ENCODE data around the gene ZHX3. TPM values are rescaled to one million over a fixed set of nuclear protein-coding genes. Genes with fewer than 3 reads are reported as not detected.

ZHX3 gene
- total RNA-seq, 4 donors from 2014 or later, result 47.1 to 58.6 (median 50.7) TPM

DNA sequence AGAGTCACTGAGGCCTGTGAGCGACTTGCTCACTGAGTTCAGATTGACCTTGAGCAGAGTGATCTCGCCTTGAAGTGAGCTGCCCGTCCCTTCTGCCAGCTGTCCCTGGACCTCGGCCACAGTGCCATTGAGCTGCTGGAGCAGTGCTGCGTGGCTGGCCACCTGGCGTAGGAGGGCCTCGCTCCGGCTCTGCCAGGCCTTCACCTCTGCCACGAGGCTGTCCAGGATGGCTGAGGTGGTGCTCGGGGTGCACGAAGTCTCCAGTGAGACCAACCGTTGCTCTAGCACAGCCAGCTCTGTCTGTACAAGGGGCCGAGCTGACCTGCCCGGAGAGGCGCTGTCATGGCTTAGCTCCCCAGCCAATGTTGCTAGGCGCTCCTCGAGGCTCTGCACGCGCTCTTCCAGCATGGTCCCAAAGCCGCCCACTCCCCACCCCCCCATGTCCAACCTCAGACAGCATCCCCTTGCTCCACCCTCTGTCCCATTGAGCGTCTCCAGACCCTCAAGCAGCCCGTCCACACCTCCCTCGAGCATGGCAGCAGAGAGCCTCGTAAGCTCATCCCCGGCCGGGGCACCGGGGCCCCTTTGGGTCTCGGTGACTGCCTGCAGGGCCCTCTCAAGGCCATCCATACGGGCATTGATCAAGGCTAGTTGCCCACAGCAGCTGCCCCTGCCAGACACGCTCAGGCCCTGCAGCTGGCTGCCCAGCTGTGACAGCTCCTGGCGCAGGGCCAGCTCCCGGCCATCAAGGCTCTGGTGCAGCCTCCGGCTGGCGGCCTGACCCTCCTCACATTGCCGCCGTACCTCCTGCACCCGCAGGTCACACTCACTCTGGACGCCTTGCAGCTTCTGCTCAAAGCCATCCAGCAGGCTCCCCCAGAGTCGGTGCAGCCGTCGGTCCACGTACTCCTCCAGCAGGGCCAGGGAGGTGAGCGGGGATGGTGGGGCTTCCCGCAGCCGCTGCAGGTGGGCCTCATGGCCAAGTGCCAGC lies 44.5 kb upstream of the ZHX3 start:
- Histone ChIP-seq H3K4me3 (no peak overlapping the region), H3K9me3 (no peaks in the 10 kb centered on the region), H3K27ac (no peak overlapping the region), H3K4me1 (peaks cover 0 to 18% (median 0%) of the 10 kb centered on the region in 4 donors), H3K36me3 (peaks cover 0 to 47% (median 0%) of the 10 kb centered on the region in 3 donors), H3K27me3 (peaks cover 0 to 21% of the 10 kb centered on the region in 2 donors)
- no peak for DNase-seq (ENCODE audit: low spot score in 2 of 2)
- WGBS, 2 donors, result 80 to 81% methylated on average over 21 to 43 of the region's 45 CpGs
- TF ChIP-seq, protein P1, sequence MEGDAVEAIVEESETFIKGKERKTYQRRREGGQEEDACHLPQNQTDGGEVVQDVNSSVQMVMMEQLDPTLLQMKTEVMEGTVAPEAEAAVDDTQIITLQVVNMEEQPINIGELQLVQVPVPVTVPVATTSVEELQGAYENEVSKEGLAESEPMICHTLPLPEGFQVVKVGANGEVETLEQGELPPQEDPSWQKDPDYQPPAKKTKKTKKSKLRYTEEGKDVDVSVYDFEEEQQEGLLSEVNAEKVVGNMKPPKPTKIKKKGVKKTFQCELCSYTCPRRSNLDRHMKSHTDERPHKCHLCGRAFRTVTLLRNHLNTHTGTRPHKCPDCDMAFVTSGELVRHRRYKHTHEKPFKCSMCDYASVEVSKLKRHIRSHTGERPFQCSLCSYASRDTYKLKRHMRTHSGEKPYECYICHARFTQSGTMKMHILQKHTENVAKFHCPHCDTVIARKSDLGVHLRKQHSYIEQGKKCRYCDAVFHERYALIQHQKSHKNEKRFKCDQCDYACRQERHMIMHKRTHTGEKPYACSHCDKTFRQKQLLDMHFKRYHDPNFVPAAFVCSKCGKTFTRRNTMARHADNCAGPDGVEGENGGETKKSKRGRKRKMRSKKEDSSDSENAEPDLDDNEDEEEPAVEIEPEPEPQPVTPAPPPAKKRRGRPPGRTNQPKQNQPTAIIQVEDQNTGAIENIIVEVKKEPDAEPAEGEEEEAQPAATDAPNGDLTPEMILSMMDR (IDR thresholded peaks at IDR 0.05), result no peak
- TF ChIP-seq EP300 (IDR thresholded peaks at IDR 0.05) (no peak), POLR2A (IDR thresholded peaks at IDR 0.05) (no peak)

DNA sequence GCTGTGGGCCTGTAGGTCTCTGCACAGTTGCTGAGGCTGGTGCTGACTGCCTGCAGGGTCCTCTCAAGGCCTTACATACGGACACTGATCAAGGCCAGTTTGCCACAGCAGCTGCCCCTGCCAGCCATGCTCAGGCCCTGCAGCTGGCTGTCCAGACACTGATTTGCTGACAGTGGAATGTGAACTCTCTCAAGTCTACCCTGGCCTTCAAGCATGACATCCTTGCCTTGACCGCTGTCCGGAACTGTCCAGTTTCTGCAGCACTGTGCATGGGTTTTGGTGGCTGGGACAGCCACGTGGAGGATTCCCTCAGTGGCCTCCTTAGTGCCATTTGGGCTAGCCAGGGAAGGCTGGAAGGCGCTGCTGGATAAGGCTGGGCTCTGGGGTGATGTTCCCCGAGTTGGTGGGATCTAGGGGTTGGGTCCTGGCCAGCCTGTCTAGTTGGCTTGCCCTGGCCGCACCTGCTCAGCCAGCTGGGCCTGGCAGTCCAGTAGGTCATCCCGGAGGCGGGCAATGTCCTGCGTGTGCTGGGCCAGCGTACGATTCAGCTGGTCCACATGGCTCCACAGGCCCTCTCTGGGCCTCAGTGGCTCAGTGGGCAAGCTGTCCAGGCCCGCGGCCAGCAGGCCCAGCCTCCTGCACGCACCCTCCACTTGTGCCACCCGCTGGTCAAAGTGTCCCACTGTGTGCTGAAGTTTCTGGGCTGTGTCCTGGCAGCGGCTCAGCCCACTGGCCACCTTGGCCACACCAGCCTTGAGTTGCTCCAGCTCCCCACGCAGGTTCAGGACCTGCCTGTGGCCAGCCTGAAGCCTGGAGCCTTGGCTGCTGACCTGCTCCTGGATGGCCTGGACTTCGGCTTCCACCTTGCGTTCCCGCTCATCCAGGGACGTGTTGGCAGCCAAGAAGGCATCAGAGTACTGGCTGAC lies 43.6 kb upstream of the ZHX3 start:
- peaks cover 0 to 57% (median 0%) of the 10 kb centered on the region in 3 donors for H3K36me3 ChIP-seq
- H3K27me3 ChIP-seq, result peaks cover 0 to 17% of the 10 kb centered on the region in 2 donors
- no peaks in the 10 kb centered on the region for H3K9me3 ChIP-seq
- WGBS, 2 donors, result 85 to 86% methylated on average over 9 of the region's 22 CpGs
- DNase-seq (ENCODE audit: low spot score in 2 of 2), result no peak
- peaks cover 0 to 11% (median 0%) of the 10 kb centered on the region in 4 donors for H3K4me1 ChIP-seq
- H3K4me3 ChIP-seq, result no peak overlapping the region
- no peak for TF ChIP-seq POLR2A (IDR thresholded peaks at IDR 0.05)
- TF ChIP-seq EP300 (IDR thresholded peaks at IDR 0.05), result no peak
- TF ChIP-seq, protein P1 (IDR thresholded peaks at IDR 0.05), result no peak
- no peak overlapping the region for H3K27ac ChIP-seq

DNA sequence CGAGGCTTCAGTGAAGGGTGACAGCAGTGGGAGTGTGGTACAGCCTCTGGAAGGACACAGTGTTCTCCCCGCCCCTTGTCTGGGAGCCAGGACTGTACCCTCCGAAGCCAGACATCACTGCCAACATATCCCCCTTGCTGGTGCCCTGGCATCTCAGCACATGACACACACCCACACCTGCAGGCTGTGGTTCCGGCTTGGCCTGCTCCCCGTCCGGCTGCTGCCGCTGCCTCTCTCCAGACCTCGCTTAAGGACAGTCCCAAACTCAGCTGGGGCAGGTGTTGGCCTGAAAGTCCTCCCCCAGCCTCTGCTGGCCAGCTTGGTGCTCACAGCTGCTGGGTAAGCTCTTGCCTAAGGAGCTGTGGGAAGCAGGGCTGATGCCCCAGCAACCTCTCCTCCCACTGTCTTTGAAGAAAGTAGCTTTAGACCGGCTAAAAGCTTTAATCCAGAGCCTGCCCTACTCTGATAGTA lies 42.0 kb upstream of the ZHX3 start:
- peaks cover 0 to 6% (median 0%) of the 10 kb centered on the region in 4 donors for H3K4me1 ChIP-seq
- H3K9me3 ChIP-seq, result no peaks in the 10 kb centered on the region
- H3K27ac ChIP-seq, result no peak overlapping the region
- WGBS, 2 donors, result 82 to 85% methylated on average over 9 of the region's 9 CpGs
- DNase-seq (ENCODE audit: low spot score in 2 of 2), result no peak
- H3K36me3 ChIP-seq, result peaks cover 0 to 71% (median 0%) of the 10 kb centered on the region in 3 donors
- TF ChIP-seq EP300 (IDR thresholded peaks at IDR 0.05) (no peak), POLR2A (IDR thresholded peaks at IDR 0.05) (no peak)
- TF ChIP-seq, protein P1 (IDR thresholded peaks at IDR 0.05), result no peak
- peaks cover 0 to 2% of the 10 kb centered on the region in 2 donors for H3K27me3 ChIP-seq
- no peak overlapping the region for H3K4me3 ChIP-seq

DNA sequence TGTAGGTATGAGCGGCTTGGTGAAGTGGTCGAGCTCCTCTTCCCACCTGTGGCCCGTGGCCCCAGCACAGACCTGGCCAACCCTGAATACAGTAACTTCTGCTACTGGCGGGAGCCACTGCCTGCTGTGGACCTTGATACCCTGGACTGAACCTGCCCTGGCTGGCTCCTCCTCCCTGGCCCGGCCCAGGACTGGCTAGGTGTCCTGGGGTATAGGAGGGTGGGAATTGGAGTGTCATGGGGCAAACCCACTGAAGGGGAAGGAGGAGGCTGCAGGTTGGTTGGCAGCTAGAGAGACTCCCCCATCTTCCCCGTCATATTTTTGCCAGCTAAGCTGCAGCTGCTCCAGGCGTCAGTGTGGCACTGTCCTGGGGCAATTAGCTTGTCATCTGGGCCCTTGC lies 41.2 kb upstream of the ZHX3 start:
- TF ChIP-seq EP300 (IDR thresholded peaks at IDR 0.05) (no peak), POLR2A (IDR thresholded peaks at IDR 0.05) (no peak)
- TF ChIP-seq, protein P1 (IDR thresholded peaks at IDR 0.05), result no peak
- 91 to 93% methylated on average over 6 to 7 of the region's 7 CpGs for WGBS, 2 donors
- Histone ChIP-seq H3K4me3 (no peak overlapping the region), H3K36me3 (peaks cover 0 to 75% (median 0%) of the 10 kb centered on the region in 3 donors), H3K9me3 (no peaks in the 10 kb centered on the region), H3K27me3 (no peaks in the 10 kb centered on the region), H3K4me1 (peaks cover 0 to 6% (median 0%) of the 10 kb centered on the region in 4 donors), H3K27ac (no peak overlapping the region)
- no peak for DNase-seq (ENCODE audit: low spot score in 2 of 2)
